Activated CD4-positive, alpha-beta T cell treated with anti-CD3 and anti-CD28 coated beads, Interleukin-2, amount 10 ng/mL, durations not matched to agents 24 days and 14 days (primary cell): ENCODE data around the gene OR8G5. TPM values are rescaled to one million over a fixed set of nuclear protein-coding genes. Genes with fewer than 3 reads are reported as not detected.
"Not testable (repeated sequence)": the region's sequence is repeated elsewhere in the genome, so short reads cannot be mapped to it uniquely, and the experiment has no call there.

Experiments used
- DNase-seq: peaks from one replicate; pipeline ENCODE4 v3.0.0; 2022
- H3K27ac Mint-ChIP-seq: one replicate; pipeline ENCODE4 v1.8.0; 2022; ENCODE audit warnings: mild to moderate bottlenecking, mixed read lengths
- H3K27me3 Mint-ChIP-seq: one replicate; pipeline ENCODE4 v1.8.0; 2022; ENCODE audit warnings: mixed read lengths
- H3K36me3 Mint-ChIP-seq: one replicate; pipeline ENCODE4 v1.8.0; 2022; ENCODE audit warnings: low read depth, mild to moderate bottlenecking, mixed read lengths
- H3K4me1 Mint-ChIP-seq: one replicate; pipeline ENCODE4 v1.8.0; 2021; ENCODE audit warnings: mixed read lengths
- H3K4me3 Mint-ChIP-seq: one replicate; pipeline ENCODE4 v1.8.0; 2022; ENCODE audit warnings: mild to moderate bottlenecking, moderate library complexity, mixed read lengths
- H3K9me3 Mint-ChIP-seq: one replicate; pipeline ENCODE4 v1.8.0; 2021; ENCODE audit warnings: mixed read lengths
- intact Hi-C: fragments of 100-400 bp; cut with micrococcal nuclease; formaldehyde crosslinking; loops from one replicate; pipeline ENCODE4 v1.15.1; 2023
- total RNA-seq: library from RNA; stranded (reverse); gene quantifications from 2 replicates; pipeline ENCODE4 v1.2.3, GENCODE V29; 2022

OR8G5 gene
- total RNA-seq, 1 donor from 2014 or later, result not detected

- intact Hi-C loops, H3K27me3 Mint-ChIP-seq, H3K9me3 Mint-ChIP-seq, H3K4me3 Mint-ChIP-seq, H3K27ac Mint-ChIP-seq, DNase-seq, H3K36me3 Mint-ChIP-seq, H3K4me1 Mint-ChIP-seq: not testable (repeated sequence)
Measured at GRCh38 chr11:124249869-124250268, 6.3 kb upstream of the OR8G5 start.

DNA sequence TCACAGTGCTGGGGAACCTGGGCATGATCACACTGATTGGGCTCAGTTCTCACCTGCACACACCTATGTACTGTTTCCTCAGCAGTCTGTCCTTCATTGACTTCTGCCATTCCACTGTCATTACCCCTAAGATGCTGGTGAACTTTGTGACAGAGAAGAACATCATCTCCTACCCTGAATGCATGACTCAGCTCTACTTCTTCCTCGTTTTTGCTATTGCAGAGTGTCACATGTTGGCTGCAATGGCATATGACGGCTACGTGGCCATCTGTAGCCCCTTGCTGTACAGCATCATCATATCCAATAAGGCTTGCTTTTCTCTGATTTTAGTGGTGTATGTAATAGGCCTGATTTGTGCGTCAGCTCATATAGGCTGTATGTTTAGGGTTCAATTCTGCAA is 8.9 kb downstream of the OR8G5 start:
- H3K9me3 Mint-ChIP-seq, H3K36me3 Mint-ChIP-seq, H3K4me1 Mint-ChIP-seq, H3K27ac Mint-ChIP-seq, H3K27me3 Mint-ChIP-seq, DNase-seq, H3K4me3 Mint-ChIP-seq, intact Hi-C loops: not testable (repeated sequence)

DNA sequence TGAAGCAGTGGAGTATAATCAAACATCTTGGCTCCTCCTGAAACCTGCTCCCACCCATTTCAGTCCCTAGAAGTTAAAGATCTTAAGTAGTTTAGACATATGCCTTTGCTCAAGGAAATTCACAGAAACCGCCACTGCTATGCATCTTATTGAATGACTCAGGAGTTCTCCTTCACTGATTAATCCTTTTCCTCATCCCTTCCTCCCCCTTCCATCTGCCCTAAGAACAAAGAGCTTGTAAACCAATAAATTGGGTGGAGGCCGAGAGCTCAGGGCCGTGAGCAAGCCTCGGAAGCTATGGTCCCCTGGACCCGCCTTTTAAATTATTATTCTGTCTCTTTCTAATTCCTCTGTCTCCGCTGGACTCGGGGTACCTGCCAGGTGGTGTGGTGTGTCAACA is 14.7 kb downstream of the OR8G5 start:
- H3K4me1 Mint-ChIP-seq, H3K27ac Mint-ChIP-seq, DNase-seq, H3K36me3 Mint-ChIP-seq, H3K27me3 Mint-ChIP-seq, H3K4me3 Mint-ChIP-seq, H3K9me3 Mint-ChIP-seq, intact Hi-C loops: not testable (repeated sequence)

DNA sequence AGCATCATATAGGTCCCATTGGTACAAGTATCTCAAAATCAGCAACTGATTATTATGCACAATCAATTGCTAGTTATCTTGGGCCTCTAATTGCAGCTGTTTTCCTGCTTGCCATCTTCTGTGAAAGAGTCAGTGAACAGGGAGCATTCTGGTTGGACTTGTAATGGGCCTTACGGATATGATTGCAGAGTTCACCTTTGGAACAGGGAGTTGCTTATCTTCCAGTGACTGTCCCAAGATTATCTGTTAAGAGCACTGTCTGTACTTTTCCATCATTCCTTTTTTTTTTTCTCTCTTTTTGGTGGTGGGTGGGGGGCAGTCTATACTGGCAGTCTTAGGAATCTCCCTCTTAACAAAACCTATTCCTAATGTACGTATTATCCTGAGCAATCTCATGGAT is 17.8 kb downstream of the OR8G5 start:
- H3K27ac Mint-ChIP-seq, result no peak overlapping the region
- DNase-seq, result no peak
- H3K27me3 Mint-ChIP-seq, result no peaks in the 10 kb centered on the region
- H3K4me1 Mint-ChIP-seq, result peaks cover 5% of the 10 kb centered on the region
- no peaks in the 10 kb centered on the region for H3K36me3 Mint-ChIP-seq
- no peak overlapping the region for H3K4me3 Mint-ChIP-seq
- H3K9me3 Mint-ChIP-seq, result no peaks in the 10 kb centered on the region
- intact Hi-C loops, result no loop called here

DNA sequence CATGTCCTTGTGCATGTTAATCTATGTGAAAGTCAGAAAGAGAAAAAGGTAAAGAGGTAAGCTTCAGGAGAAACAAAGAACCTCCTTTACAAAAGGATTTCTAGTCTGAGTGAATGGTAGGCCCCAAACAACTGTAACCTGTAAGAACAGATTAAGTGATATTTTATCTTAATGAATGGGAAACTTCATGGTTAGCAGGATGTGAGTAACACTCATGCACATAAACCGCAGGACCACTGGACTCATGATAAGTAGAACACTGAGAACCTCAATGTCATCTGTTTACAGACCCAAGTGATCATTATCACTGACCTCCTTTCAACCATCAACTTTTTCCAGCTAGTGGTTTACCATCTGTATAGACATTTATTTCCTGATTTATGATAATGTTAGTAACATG is 19.9 kb downstream of the OR8G5 start:
- H3K27ac Mint-ChIP-seq, result no peak overlapping the region

GRCh38 chr11:124277207-124277606 is 21.0 kb downstream of the OR8G5 start:
- Mint-ChIP-seq H3K4me1 (peaks cover 5% of the 10 kb centered on the region), H3K27ac (no peak overlapping the region), H3K9me3 (peaks cover 5% of the 10 kb centered on the region), H3K36me3 (no peaks in the 10 kb centered on the region), H3K4me3 (no peak overlapping the region), H3K27me3 (no peaks in the 10 kb centered on the region)
- intact Hi-C loops, result loop anchor here (5.0 kb wide), 1 partner anchor 205 kb away; no protein-coding TSS in a partner anchor
- DNase-seq, result no peak

More for the DNA sequence above, 19.9 kb downstream of the OR8G5 start:
- Mint-ChIP-seq H3K9me3 (no peaks in the 10 kb centered on the region), H3K4me1 (peaks cover 5% of the 10 kb centered on the region), H3K4me3 (no peak overlapping the region), H3K27me3 (no peaks in the 10 kb centered on the region), H3K36me3 (no peaks in the 10 kb centered on the region)
- intact Hi-C loops, result loop anchor here (5.0 kb wide), 1 partner anchor 204 kb away; no protein-coding TSS in a partner anchor
- DNase-seq, result no peak

GRCh38 chr11:124277804-124278203 is 21.6 kb downstream of the OR8G5 start:
- intact Hi-C loops, result loop anchor here (5.0 kb wide), 1 partner anchor 206 kb away; no protein-coding TSS in a partner anchor
- Mint-ChIP-seq H3K9me3 (peaks cover 5% of the 10 kb centered on the region), H3K4me3 (no peak overlapping the region), H3K27me3 (no peaks in the 10 kb centered on the region), H3K27ac (no peak overlapping the region), H3K36me3 (no peaks in the 10 kb centered on the region), H3K4me1 (peaks cover 5% of the 10 kb centered on the region)
- DNase-seq, result no peak

- Mint-ChIP-seq H3K36me3 (no peaks in the 10 kb centered on the region), H3K4me3 (no peak overlapping the region), H3K27me3 (no peaks in the 10 kb centered on the region), H3K4me1 (peaks cover 5% of the 10 kb centered on the region), H3K9me3 (peaks cover 5% of the 10 kb centered on the region), H3K27ac (no peak overlapping the region)
- intact Hi-C loops, result loop anchor here (5.0 kb wide), 1 partner anchor 206 kb away; no protein-coding TSS in a partner anchor
- no peak for DNase-seq
Measured at GRCh38 chr11:124278261-124278660, 22.1 kb downstream of the OR8G5 start.

DNA sequence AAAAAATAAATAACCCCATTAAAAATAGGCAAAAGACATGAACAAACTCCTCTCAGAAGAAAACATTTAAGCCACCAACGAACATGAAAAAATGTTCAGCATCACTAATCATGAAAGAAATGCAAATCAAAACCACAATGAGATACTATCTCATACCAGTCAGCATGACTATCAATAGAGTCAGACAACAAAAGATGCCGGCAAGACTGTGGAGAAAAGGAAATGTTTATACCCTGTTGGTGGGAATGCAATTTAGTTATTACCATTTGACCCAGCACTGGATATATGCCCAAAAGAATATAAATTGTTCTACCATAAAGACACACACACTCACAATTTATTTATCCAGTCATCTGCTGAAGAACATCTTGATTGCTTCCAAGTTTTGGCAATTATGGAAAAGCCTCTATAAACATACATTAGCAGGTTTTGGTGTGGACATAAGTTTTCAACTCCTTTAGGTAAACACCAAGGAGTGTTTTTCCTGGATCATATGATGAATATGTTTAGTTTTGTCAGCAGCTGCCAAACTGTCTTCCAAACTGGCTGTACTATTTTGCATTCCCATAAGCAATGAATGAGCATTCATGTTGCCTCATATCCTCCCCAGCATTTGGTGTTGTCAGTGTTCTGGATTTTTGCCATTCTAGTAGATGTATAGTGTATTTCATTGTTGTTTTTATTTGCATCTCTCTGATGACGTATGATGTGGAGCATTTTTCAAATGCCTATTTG is 29.6 kb downstream of the OR8G5 start:
- no peak overlapping the region for H3K27ac Mint-ChIP-seq
- no peak overlapping the region for H3K4me3 Mint-ChIP-seq
- peaks cover 5% of the 10 kb centered on the region for H3K9me3 Mint-ChIP-seq
- no peak for DNase-seq
- peaks cover 2% of the 10 kb centered on the region for H3K27me3 Mint-ChIP-seq
- no peaks in the 10 kb centered on the region for H3K36me3 Mint-ChIP-seq
- intact Hi-C loops, result no loop called here
- H3K4me1 Mint-ChIP-seq, result no peaks in the 10 kb centered on the region

DNA sequence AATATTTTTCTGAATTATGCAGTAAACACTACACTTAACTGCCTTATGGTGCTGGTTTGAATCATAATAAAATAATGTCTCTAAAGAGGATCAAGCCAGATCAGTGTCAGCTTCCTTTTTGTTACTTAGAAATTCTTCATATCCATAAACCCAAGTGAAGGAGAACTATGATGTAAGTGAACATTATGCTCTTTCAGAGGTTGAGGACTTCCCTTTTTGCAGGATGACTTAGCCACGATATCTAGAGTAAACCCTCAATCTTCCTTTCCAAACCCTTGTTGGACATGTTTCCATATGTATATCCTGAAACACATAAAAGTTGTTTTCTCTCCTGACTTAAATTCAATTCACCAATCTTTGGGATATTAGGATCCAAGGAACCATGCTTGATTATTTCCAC is 38.5 kb downstream of the OR8G5 start:
- no peaks in the 10 kb centered on the region for H3K9me3 Mint-ChIP-seq
- H3K4me1 Mint-ChIP-seq, result no peaks in the 10 kb centered on the region
- H3K27ac Mint-ChIP-seq, result no peak overlapping the region
- no peaks in the 10 kb centered on the region for H3K36me3 Mint-ChIP-seq
- intact Hi-C loops, result no loop called here
- H3K4me3 Mint-ChIP-seq, result no peak overlapping the region
- H3K27me3 Mint-ChIP-seq, result no peaks in the 10 kb centered on the region
- DNase-seq, result no peak

DNA sequence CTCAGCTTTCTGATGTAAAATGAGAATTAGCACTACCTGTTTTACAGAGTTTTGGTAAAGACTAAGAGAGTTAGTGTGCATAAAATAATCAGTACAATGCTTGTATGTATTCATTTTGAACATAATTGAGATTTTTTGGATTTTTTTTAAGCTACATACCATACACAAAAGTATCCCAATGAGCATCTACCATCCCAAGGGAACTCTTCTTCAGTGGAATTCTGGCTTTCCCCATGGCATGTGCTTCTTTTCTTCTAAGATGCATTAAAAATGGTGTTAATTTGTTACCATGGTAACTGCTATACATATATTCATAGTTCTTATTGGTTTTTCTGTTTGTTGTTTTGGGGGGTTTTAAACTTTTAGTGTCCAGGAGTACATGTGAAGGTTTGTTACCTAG is 39.8 kb downstream of the OR8G5 start:
- no peak overlapping the region for H3K4me3 Mint-ChIP-seq

GRCh38 chr11:124297921-124298320 is 41.7 kb downstream of the OR8G5 start:
- no peak overlapping the region for H3K27ac Mint-ChIP-seq
- no peaks in the 10 kb centered on the region for H3K36me3 Mint-ChIP-seq
- H3K4me1 Mint-ChIP-seq, result no peaks in the 10 kb centered on the region
- intact Hi-C loops, result no loop called here
- H3K4me3 Mint-ChIP-seq, result no peak overlapping the region
- no peaks in the 10 kb centered on the region for H3K9me3 Mint-ChIP-seq
- H3K27me3 Mint-ChIP-seq, result no peaks in the 10 kb centered on the region
- DNase-seq, result no peak

More for the DNA sequence above, 39.8 kb downstream of the OR8G5 start:
- Mint-ChIP-seq H3K4me1 (no peaks in the 10 kb centered on the region), H3K27me3 (no peaks in the 10 kb centered on the region), H3K27ac (no peak overlapping the region), H3K36me3 (no peaks in the 10 kb centered on the region), H3K9me3 (no peaks in the 10 kb centered on the region)
- DNase-seq, result no peak
- intact Hi-C loops, result no loop called here

GRCh38 chr11:124301548-124301947 is 45.4 kb downstream of the OR8G5 start:
- Mint-ChIP-seq H3K27ac (no peak overlapping the region), H3K36me3 (no peaks in the 10 kb centered on the region), H3K4me1 (no peaks in the 10 kb centered on the region), H3K9me3 (no peaks in the 10 kb centered on the region), H3K27me3 (no peaks in the 10 kb centered on the region), H3K4me3 (no peak overlapping the region)
- no peak for DNase-seq
- intact Hi-C loops, result no loop called here

DNA sequence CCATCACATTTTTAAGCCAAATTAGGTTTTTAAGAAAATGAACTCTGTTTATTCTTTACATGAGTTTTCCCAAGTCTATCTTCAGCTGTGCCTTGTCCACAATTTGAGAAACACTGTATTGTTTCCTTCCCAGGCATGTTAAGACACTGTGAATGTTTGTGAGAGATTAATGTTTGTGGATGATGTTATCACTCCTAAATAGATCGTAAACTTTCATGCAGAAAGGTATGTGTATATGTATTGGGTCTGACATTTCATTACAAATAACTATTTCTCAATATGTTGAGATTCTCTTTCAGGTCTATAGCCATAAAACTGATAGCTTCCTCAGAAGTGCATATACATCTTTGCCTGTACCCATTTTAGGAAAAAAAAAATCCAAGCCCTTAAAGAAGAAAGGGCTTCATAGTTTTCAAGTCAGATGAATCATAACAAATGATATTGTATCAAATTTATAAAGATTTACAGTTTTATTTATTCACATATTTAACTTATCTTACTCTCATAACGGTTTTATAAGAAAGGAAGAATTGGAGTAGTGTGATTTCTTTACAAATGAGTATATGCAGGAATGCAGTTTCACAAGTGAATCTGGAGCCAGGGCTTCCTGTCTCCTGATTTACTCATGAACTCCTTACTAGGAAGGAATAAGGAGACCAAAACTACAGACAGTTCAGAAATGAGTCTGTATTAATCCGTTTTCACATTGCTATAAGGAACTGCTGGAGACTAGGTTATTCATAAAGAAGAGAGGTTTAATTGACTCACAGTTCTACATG is 46.4 kb downstream of the OR8G5 start:
- no peaks in the 10 kb centered on the region for H3K36me3 Mint-ChIP-seq
- H3K27ac Mint-ChIP-seq, result no peak overlapping the region
- H3K4me1 Mint-ChIP-seq, result no peaks in the 10 kb centered on the region
- intact Hi-C loops, result no loop called here
- H3K9me3 Mint-ChIP-seq, result no peaks in the 10 kb centered on the region
- H3K27me3 Mint-ChIP-seq, result peaks cover 2% of the 10 kb centered on the region
- H3K4me3 Mint-ChIP-seq, result no peak overlapping the region
- DNase-seq, result no peak
